ENCODE data around the gene MACROD2. TPM values are rescaled to one million over a fixed set of nuclear protein-coding genes. Genes with fewer than 3 reads are reported as not detected.

MACROD2 gene
- total RNA-seq, 2 donors from 2014 or later: not detected

DNA sequence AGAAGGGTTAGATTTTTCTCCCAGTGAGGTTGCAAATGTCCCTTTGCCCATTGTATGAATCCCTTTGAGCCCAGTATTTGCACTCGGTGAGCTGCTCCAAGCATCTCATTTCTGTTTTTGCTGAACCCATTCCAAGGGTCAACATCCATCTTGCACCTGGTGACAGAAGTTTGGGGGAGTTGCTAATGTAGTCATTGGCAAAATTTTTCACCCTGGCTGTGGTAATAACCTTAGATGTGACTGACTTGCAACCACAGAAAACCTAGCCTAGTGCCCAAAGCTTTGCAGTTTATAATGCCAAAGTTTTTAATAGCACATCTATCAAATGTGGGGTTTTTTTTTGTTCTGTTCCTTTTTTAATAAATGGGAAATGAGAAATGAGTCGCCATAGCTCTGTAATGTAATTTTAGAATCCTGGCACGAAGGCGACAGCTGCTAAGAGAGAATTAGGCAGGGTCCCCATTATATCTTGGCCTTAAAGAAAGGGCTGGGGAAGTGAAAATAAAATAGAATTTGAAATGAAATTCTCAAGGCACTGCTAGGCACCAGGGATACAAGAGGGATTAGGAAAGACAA, 1895.2 kb downstream of the MACROD2 start:
- Mint-ChIP-seq H3K4me1 (no peaks in the 10 kb centered on the region), H3K36me3 (ENCODE audit: low read depth) (no peaks in the 10 kb centered on the region), H3K27ac (no peak overlapping the region), H3K27me3 (no peaks in the 10 kb centered on the region), H3K4me3 (no peak overlapping the region), H3K9me3 (peaks cover 19% of the 10 kb centered on the region)
- ATAC-seq (replicated peaks): no peak

GRCh38 chr20:15895126-15895525, 1899.8 kb downstream of the MACROD2 start:
- peak; percentile 35 for ATAC-seq (replicated peaks)
- H3K27ac Mint-ChIP-seq: no peak overlapping the region
- peaks cover 16% of the 10 kb centered on the region for H3K9me3 Mint-ChIP-seq
- no peaks in the 10 kb centered on the region for H3K36me3 Mint-ChIP-seq (ENCODE audit: low read depth)
- H3K27me3 Mint-ChIP-seq: no peaks in the 10 kb centered on the region
- H3K4me1 Mint-ChIP-seq: no peaks in the 10 kb centered on the region
- H3K4me3 Mint-ChIP-seq: no peak overlapping the region

DNA sequence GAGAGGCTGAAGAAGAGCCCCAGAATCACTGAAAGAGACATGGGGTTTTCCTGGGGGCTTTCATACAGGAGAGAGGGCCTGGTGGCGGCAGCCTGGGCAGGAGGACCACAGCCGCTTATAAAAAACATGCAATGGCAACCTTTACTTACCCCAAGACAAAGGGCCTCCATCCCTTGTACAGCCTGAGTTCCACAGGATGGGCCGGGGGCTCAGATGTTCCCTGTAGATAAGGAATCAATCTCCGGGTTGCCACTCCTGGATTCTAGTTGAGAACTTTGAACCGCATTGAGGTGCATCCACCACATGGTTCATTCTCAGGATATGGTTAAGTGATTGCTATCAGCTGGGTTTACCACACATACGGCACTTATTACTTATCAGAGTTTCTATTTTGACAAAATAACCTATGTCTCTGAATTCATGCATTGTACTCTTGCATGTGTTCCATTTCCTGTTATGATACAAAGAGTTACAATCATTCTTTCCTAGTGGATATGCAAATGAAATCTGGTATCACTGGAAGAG, 1900.3 kb downstream of the MACROD2 start:
- Mint-ChIP-seq H3K9me3 (peaks cover 16% of the 10 kb centered on the region), H3K27ac (no peak overlapping the region), H3K4me1 (no peaks in the 10 kb centered on the region), H3K27me3 (no peaks in the 10 kb centered on the region), H3K4me3 (no peak overlapping the region), H3K36me3 (ENCODE audit: low read depth) (no peaks in the 10 kb centered on the region)
- ATAC-seq (replicated peaks): peak; percentile 83

DNA sequence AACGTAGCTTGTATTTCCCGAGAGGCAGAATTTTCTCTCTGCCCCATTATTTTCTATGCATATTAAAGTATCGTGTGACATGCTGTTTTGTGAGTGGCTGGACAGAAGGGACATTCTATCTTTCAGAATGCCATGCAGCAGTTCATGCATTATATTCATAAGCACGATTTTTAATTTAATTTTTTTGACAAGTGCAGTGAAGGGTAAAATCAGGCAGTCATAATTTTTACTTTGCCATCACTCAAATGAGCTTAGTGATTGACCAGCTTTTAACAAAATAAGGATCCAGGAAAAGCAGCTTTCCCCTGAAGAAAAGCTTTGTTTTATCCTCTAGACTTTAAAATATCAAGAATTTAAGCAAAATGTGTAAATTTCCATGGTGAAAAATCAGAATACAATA, 1904.7 kb downstream of the MACROD2 start:
- peaks cover 3% of the 10 kb centered on the region for H3K27me3 Mint-ChIP-seq
- ATAC-seq (replicated peaks): no peak
- H3K4me1 Mint-ChIP-seq: no peaks in the 10 kb centered on the region
- no peaks in the 10 kb centered on the region for H3K36me3 Mint-ChIP-seq (ENCODE audit: low read depth)
- no peak overlapping the region for H3K4me3 Mint-ChIP-seq
- H3K27ac Mint-ChIP-seq: no peak overlapping the region
- H3K9me3 Mint-ChIP-seq: peaks cover 14% of the 10 kb centered on the region

DNA sequence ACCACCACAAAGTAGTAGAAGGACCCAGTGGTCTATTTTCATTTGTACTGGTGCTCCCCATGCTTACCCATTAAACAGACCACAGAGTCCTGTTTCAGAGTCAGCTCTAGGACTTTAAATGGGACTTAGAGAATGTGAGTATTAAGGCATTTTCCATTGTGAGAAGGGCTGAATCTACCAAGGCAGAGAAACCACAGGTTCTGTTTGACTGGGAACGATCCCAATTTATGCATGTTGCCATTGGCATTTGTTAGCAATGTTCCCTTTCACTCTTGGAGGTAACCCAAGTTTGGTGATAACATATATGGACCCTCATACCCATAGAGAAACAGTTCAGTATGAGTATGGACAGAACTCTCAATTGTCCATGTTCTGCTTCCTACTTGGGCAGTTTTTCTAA, 1905.1 kb downstream of the MACROD2 start:
- Mint-ChIP-seq H3K27ac (no peak overlapping the region), H3K36me3 (ENCODE audit: low read depth) (no peaks in the 10 kb centered on the region), H3K4me3 (no peak overlapping the region), H3K9me3 (peaks cover 11% of the 10 kb centered on the region), H3K27me3 (peaks cover 3% of the 10 kb centered on the region), H3K4me1 (no peaks in the 10 kb centered on the region)
- no peak for ATAC-seq (replicated peaks)

DNA sequence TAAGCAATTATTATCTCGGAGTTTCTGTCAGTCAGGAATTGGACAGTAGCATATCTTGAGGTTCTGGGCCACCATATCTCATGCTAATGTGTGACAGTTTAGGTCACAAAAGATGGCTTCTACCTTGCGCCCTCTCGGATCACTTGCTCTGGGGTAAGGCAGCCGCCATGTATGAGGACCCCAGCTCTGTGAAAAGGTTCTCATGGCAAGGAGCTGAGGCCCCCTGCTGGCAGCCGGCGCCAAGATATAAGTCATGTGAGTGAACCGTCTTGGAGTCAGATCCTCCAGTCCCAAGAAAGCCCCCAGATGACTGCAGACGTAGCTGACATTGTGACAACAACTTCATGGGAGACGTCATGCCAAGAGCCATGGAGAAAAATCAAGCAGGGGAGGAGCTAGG, 1907.2 kb downstream of the MACROD2 start:
- H3K36me3 Mint-ChIP-seq (ENCODE audit: low read depth): no peaks in the 10 kb centered on the region
- no peaks in the 10 kb centered on the region for H3K4me1 Mint-ChIP-seq
- ATAC-seq (replicated peaks): no peak
- peaks cover 11% of the 10 kb centered on the region for H3K9me3 Mint-ChIP-seq
- H3K4me3 Mint-ChIP-seq: no peak overlapping the region
- H3K27me3 Mint-ChIP-seq: peaks cover 3% of the 10 kb centered on the region
- no peak overlapping the region for H3K27ac Mint-ChIP-seq

DNA sequence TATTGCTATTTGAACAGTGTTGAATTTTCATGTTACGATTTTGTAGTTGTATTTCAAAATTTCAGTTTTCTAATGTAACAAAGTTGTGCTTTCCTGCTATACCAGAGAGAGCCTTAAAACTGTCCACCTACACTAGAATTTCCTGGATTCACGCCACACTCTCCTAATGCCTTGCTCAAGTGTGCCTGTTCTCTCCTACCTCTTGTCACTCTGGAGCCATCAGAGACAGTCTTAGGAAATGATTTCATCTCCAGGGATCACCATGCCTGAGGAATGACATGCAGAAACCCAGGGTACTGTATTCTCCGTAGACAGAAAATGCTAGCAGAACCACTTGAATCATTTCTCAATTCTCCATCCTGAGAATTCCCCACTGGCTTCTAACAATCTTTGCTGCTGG, 1910.3 kb downstream of the MACROD2 start:
- ATAC-seq (replicated peaks): no peak
- peaks cover 15% of the 10 kb centered on the region for H3K9me3 Mint-ChIP-seq
- no peaks in the 10 kb centered on the region for H3K36me3 Mint-ChIP-seq (ENCODE audit: low read depth)
- no peak overlapping the region for H3K4me3 Mint-ChIP-seq
- no peak overlapping the region for H3K27ac Mint-ChIP-seq
- no peaks in the 10 kb centered on the region for H3K4me1 Mint-ChIP-seq
- peaks cover 3% of the 10 kb centered on the region for H3K27me3 Mint-ChIP-seq

- ATAC-seq (replicated peaks): no peak
- Mint-ChIP-seq H3K9me3 (peaks cover 8% of the 10 kb centered on the region), H3K4me3 (no peak overlapping the region), H3K36me3 (ENCODE audit: low read depth) (no peaks in the 10 kb centered on the region), H3K27ac (no peak overlapping the region), H3K4me1 (no peaks in the 10 kb centered on the region), H3K27me3 (no peaks in the 10 kb centered on the region)
These were observed 1914.7 kb downstream of the MACROD2 start for GRCh38 chr20:15909995-15910394.

GRCh38 chr20:15911581-15911980, 1916.3 kb downstream of the MACROD2 start:
- peaks cover 8% of the 10 kb centered on the region for H3K9me3 Mint-ChIP-seq
- H3K36me3 Mint-ChIP-seq (ENCODE audit: low read depth): no peaks in the 10 kb centered on the region
- no peaks in the 10 kb centered on the region for H3K4me1 Mint-ChIP-seq
- no peak overlapping the region for H3K4me3 Mint-ChIP-seq
- no peaks in the 10 kb centered on the region for H3K27me3 Mint-ChIP-seq
- no peak for ATAC-seq (replicated peaks)
- H3K27ac Mint-ChIP-seq: no peak overlapping the region

DNA sequence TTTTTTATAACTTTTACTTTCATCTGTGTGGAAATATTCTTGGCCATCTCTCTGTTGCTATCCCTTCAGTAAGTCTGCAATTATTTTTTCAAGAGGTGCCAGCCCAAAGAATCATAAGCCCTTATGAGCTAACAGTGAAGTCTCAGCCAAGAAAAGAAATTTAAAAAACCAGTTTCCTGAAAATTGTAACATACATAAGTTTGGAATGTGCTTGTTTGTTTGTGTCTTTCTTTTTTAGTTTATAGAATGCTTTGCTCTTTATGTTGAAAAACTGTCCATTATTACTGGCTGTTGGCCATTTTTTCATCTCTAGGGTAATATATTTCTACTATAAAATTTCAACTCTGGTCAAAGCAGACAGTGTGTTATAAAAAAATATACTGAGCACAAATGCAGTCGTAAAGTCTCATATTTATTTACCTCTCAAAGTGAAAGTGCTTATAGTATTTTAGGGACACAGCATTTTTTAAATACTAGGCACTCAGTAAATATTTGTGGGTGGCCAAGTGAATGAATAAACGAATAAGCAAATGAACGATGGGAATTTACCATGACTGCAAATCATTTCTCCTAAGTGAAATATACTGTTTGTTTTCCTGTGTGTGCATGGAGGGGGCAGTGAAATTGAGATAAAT, 1918.2 kb downstream of the MACROD2 start:
- Mint-ChIP-seq H3K4me1 (no peaks in the 10 kb centered on the region), H3K27me3 (no peaks in the 10 kb centered on the region), H3K36me3 (ENCODE audit: low read depth) (no peaks in the 10 kb centered on the region), H3K27ac (no peak overlapping the region), H3K9me3 (peaks cover 7% of the 10 kb centered on the region), H3K4me3 (no peak overlapping the region)
- ATAC-seq (replicated peaks): no peak

- Mint-ChIP-seq H3K27me3 (no peaks in the 10 kb centered on the region), H3K36me3 (ENCODE audit: low read depth) (no peaks in the 10 kb centered on the region)
These were observed 1921.3 kb downstream of the MACROD2 start for GRCh38 chr20:15916623-15917022.

DNA sequence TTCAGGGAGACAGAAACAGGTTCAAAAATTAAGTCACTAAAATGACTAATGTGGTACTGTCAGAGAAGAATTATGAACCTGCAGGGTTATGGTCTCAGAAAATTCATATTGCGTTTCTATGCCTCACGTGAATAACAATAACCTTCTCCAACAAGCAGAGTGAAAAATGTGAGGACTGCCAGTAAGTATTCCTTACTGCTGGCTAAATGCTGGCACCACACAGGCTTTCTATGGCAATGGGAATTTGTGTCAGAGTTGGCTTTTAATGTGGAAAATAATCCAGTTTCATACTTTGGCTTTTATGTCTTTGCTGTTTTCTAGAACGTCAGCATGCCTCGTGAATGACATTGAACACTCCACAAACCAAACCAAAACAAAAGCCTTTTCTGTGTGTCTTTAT, 1922.0 kb downstream of the MACROD2 start:
- H3K9me3 Mint-ChIP-seq: peaks cover 8% of the 10 kb centered on the region
- no peaks in the 10 kb centered on the region for H3K27me3 Mint-ChIP-seq
- no peaks in the 10 kb centered on the region for H3K36me3 Mint-ChIP-seq (ENCODE audit: low read depth)
- H3K4me1 Mint-ChIP-seq: no peaks in the 10 kb centered on the region
- H3K27ac Mint-ChIP-seq: no peak overlapping the region
- no peak overlapping the region for H3K4me3 Mint-ChIP-seq
- ATAC-seq (replicated peaks): no peak

More at GRCh38 chr20:15916623-15917022, 1921.3 kb downstream of the MACROD2 start:
- Mint-ChIP-seq H3K9me3 (peaks cover 8% of the 10 kb centered on the region), H3K27ac (no peak overlapping the region), H3K4me1 (no peaks in the 10 kb centered on the region), H3K4me3 (no peak overlapping the region)
- no peak for ATAC-seq (replicated peaks)

DNA sequence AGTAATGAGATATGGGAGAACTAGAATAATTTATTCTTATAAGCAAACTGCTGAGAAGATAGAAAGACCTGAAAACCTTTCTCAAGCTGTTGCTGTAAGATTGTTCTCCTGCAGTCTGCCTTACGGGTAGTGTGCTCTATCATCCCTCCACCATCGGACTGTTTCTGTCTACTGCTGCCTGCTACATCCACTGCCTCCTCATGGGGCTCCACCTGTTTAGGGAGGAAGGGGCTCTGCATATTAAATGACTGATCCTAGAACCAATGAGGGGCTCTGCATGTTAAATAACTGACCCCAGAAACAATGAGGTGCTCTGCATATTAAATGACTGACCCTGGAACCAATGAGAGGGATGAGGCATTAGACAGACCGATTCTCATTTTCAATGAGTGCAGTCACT, 1923.3 kb downstream of the MACROD2 start:
- ATAC-seq (replicated peaks): no peak
- Mint-ChIP-seq H3K4me1 (no peaks in the 10 kb centered on the region), H3K27ac (no peak overlapping the region), H3K36me3 (ENCODE audit: low read depth) (no peaks in the 10 kb centered on the region), H3K27me3 (no peaks in the 10 kb centered on the region), H3K4me3 (no peak overlapping the region), H3K9me3 (peaks cover 8% of the 10 kb centered on the region)

DNA sequence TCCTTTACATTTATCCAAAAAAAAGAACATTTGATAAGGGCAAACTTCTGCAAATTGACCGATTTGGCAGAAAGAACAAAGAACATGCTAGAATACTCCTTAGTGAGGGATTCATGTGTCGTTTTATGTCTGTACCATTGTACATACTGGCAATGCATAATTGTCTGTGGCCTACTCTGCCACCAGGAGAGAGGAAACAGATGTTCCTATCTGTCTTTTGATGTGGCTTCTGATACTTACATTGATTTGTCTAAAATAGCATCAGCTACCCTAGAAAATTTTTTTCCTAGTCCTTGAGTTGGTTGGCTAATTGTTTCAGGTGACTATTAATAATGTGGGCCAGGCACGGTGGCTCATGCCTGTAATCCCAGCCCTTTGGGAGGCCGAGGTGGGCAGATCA, 1923.8 kb downstream of the MACROD2 start:
- H3K27ac Mint-ChIP-seq: no peak overlapping the region
- no peak overlapping the region for H3K4me3 Mint-ChIP-seq
- no peak for ATAC-seq (replicated peaks)
- no peaks in the 10 kb centered on the region for H3K27me3 Mint-ChIP-seq
- no peaks in the 10 kb centered on the region for H3K36me3 Mint-ChIP-seq (ENCODE audit: low read depth)
- no peaks in the 10 kb centered on the region for H3K4me1 Mint-ChIP-seq
- H3K9me3 Mint-ChIP-seq: peaks cover 8% of the 10 kb centered on the region

GRCh38 chr20:15921930-15922329, 1926.6 kb downstream of the MACROD2 start:
- Mint-ChIP-seq H3K27me3 (no peaks in the 10 kb centered on the region), H3K27ac (no peak overlapping the region), H3K9me3 (peaks cover 15% of the 10 kb centered on the region), H3K4me1 (no peaks in the 10 kb centered on the region), H3K4me3 (no peak overlapping the region), H3K36me3 (ENCODE audit: low read depth) (no peaks in the 10 kb centered on the region)
- no peak for ATAC-seq (replicated peaks)
